Activated T-cell treated with anti-CD3 and anti-CD28 coated beads, Interleukin-2, amount 50 U/mL, for 48 hours (primary cell): Measurements from ENCODE around the gene MYH10.
A peak's percentile ranks its signal among the peaks of the same experiment; 100 is the strongest.

Experiments
- DNase-seq, 2 experiments: peaks; one replicate each; pipeline ENCODE4 v3.0.0-alpha.2; 2020

The MYH10 gene

GRCh38 chr17:8602679-8603078 is 27.8 kb downstream of the MYH10 start:
- no peak for DNase-seq

- DNase-seq, result no peak
Observed at GRCh38 chr17:8599351-8600011, 31.0 kb downstream of the MYH10 start.

DNA sequence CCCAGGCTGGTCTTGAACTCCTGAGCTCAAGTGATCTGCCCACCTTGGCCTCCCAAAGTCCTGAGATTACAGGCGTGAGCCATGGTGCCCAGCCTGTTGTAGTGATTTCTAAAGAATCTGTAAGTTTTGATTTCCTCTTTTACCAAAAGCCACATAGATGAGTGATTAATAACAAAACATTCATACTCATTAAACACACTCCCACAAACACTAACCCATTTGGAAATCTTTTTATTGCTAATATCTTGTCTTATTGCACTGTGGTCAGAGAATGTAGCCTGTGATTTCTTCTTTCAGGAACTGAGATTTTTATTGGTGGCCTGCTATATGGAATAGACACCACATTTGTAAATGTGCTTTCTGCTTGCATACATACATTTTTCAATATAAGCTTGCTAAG is 31.6 kb downstream of the MYH10 start:
- peak; percentile 29 to 37 for DNase-seq

GRCh38 chr17:8593830-8594229 is 36.7 kb downstream of the MYH10 start:
- DNase-seq, result no peak

DNA sequence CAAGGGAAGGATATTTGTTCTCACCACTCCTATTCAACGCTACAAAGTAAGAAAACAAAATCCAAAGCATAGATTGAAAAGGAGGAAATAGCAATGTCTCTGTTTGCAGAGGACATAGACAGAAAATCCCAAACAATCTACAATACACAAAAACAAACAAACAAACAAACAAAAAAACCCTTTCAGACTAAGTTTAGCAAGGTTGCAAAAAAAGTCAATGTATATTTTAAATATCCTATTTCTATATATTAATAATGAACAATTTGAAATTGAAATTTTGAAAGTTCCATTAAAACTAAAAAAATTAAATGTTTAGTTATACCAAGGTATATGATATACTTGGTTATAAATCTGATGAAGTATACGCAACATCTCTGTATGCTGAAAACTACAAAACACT is 37.2 kb downstream of the MYH10 start:
- no peak for DNase-seq

DNA sequence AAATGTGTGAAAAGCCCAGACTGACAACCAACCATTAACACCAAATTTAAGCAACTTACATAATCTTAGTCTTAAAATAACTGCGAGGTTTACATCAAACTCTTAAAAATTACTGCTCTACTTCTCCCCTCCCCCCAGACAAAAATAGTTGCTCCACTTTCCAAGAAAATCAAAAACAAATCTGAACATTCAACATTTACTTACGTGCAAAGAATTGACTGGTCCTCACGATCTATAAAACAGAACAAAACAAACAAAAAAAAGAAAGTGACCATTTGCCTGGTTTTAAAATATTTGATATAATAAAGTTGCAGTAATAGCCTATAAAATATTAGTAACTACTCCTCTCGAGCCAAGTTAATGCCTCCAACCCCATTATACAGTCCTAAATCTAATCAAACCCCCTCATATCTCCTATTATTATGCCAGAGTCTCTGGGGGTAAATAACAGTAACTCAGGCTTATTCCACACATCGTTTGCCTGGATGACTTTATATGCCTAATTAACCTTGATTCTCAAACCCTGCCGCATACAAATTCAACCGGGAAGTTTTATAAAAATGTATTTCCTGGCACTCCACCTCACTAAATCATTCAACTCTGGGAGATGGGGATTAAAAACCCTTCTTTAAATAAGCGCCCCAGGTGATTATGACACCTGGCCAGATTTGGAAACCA is 41.5 kb downstream of the MYH10 start:
- DNase-seq, result no peak

DNA sequence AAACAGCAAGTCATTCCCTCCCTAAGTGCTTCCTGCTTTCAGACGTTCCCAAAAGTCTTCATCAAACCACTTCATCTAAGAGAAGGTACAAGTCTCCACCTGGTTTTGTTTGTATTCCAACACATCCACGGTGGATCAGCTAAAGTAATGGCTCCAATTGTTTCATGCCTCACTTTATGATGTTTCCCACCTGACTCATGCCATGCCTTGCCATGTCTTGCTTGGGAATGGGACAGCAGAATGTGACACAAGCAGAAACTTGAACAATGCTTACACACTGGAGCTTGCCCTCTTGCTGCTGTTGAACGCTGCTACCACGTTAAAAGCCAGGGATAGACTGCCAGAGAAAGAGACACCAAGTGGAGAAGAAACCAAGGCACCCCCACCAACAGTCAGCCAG is 43.8 kb downstream of the MYH10 start:
- no peak for DNase-seq

DNA sequence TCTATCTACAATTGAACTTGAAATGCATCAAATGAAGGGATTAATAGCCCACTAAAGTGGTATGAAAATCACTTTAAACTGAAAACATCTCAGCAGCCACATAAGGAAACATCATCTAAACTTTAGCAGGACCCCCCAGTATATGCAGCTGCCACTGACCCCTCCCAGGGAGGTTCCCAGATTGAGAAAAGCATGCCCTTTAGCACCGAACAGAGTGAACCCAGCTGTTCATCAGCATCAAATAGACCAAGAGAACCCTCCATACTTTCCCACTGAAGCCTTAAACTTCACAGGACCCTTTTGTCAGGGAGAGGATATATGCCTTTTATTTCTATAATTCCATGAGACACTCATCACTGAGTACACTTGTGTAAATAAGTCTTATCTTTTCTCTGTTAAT is 44.6 kb downstream of the MYH10 start:
- no peak for DNase-seq

- DNase-seq, result no peak
Observed at GRCh38 chr17:8583954-8584353, 46.6 kb downstream of the MYH10 start.

- no peak for DNase-seq
Observed at GRCh38 chr17:8580952-8581658, 49.4 kb downstream of the MYH10 start.

DNA sequence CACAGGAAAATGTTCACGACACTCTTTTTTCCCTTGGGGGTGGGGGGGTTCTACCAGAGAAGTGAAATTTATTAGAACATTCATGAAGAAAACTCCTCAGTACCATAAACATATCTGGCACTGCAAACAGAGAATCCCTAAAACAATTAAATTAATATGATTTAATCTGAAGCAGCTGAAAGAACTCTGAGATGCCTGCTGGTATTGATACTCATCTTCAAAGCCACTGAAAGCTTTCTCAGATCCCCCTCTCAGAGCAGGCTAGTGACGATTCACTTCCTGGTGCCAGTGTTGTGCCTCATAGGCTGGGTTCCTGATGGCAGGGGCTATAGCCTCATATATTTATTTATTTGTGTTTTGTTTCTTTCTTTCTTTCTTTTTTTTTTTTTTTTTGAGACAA is 52.7 kb downstream of the MYH10 start:
- DNase-seq, result no peak

GRCh38 chr17:8576559-8577294 is 53.8 kb downstream of the MYH10 start:
- DNase-seq, result no peak

DNA sequence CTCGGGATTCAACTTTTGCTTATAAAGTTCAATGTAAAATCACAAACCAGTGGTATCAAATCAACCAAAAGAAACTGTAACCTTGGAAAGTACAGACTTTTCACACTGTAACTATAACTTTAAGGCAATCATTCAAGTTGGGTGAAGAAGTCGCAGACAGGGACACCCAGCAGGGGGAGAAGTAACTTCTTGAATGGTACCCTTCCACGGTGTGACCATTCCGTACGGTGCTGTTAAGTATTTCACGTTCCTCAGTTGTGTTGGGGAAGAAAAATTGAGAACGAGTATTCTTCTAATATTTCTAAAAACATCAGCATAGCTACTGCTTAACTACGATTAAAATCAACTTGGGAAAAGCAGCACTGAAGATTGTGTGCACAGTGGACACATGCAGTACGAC is 55.8 kb downstream of the MYH10 start:
- no peak for DNase-seq

- DNase-seq, result no peak
Observed at GRCh38 chr17:8572764-8573163, 57.8 kb downstream of the MYH10 start.

DNA sequence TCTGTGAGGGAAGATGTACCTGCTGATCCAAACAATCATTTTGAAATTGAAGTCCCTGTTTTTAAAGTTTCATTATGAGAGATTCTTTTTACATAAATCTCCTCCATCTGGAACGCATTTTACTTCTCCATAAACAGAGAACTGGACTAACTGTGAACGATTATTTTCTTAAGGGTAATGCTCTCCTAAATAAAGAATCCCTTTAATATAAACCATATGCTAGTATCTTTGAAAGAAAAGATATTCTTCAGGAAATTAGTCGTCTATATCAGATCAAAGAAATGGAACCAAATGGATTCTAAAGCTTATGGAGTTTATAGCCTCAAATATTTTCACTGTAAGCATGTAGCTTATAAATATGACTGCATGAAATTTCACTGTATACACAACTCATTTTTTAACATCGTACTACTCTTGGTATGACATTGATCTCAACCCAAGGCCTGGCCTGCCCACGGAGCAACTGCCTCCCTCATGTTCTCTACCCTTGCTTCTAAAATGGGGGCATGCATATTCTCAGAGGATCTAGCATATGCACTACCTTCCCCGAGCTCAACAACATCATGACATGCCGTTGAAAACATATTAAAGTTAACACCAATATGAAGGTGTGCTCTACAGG is 66.4 kb downstream of the MYH10 start:
- DNase-seq, result no peak

- DNase-seq, result no peak
Observed at GRCh38 chr17:8563024-8563776, 67.3 kb downstream of the MYH10 start.

GRCh38 chr17:8558144-8558543 is 72.4 kb downstream of the MYH10 start:
- DNase-seq, result no peak

DNA sequence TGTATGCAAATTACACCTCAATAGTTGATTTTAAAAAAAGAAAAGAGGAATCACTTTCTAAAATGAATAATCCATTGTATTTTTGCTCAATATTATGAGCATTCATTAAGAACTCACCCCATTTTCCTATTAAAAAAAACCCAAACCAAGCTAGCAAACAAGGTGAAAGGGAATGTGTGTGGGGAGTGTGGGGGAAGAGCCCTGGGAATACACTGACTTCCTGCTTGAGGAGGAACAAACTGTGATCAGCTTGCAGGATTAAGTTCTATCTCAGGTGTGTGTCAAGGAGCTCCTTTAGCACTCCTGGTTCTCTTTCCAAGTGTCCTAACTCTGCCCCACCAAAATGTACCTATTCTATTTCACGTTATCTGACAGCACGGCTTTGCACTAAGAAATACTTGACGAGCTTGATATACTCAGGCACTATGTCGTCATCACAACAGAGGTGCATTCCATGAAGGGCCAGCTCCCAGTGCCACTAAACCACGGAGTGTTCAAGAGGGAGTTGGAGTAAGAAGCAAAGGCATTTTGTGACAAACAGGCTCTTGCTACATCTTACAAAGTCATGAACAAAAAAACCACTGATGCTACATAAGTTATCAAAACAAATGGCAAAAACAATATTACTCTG is 73.2 kb downstream of the MYH10 start:
- no peak for DNase-seq

GRCh38 chr17:8556074-8556473 is 74.5 kb downstream of the MYH10 start:
- no peak for DNase-seq

DNA sequence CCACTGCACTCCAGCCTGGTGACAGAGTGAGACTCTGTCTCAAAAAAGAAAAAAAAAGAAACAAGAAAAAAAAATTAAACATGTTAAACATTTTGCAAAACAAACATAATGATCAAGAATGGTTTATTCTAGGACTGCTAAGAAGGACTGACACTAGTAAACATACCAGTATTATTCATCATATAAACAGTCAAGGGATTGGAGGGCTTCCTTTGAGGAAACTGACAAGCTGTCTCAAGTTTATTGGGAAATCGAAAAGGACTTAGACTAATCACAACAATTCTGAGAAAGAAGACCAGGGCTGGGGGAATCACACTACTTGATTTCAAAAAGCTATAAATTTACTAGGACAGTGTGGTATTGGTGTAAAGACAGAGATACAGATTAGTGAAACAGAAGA is 75.5 kb downstream of the MYH10 start:
- DNase-seq, result no peak

- no peak for DNase-seq
Observed at GRCh38 chr17:8552577-8553320, 77.8 kb downstream of the MYH10 start.
